ENCODE measurements around the gene VPS11.
"Not testable (repeated sequence)": the region's sequence is repeated elsewhere in the genome, so short reads cannot be mapped to it uniquely, and the experiment has no call there.

Gene VPS11

GRCh38 chr11:119030029-119030328, 37.6 kb upstream of the VPS11 start:
- H3F3A ChIP-seq (ENCODE audit: low read depth), result no peaks in the 10 kb centered on the region
- peaks cover 28% of the 10 kb centered on the region for H3K79me2 ChIP-seq (ENCODE audit: insufficient read depth, low read length)
- H3K4me1 ChIP-seq (ENCODE audit: insufficient read depth, low read length, poor library complexity, severe bottlenecking), result peaks cover 22% of the 10 kb centered on the region
- TF ChIP-seq, protein P1, sequence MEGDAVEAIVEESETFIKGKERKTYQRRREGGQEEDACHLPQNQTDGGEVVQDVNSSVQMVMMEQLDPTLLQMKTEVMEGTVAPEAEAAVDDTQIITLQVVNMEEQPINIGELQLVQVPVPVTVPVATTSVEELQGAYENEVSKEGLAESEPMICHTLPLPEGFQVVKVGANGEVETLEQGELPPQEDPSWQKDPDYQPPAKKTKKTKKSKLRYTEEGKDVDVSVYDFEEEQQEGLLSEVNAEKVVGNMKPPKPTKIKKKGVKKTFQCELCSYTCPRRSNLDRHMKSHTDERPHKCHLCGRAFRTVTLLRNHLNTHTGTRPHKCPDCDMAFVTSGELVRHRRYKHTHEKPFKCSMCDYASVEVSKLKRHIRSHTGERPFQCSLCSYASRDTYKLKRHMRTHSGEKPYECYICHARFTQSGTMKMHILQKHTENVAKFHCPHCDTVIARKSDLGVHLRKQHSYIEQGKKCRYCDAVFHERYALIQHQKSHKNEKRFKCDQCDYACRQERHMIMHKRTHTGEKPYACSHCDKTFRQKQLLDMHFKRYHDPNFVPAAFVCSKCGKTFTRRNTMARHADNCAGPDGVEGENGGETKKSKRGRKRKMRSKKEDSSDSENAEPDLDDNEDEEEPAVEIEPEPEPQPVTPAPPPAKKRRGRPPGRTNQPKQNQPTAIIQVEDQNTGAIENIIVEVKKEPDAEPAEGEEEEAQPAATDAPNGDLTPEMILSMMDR (conservative IDR thresholded peaks at IDR 0.05; ENCODE audit: low read length), result no peak
- no peak for TF ChIP-seq EZH2phosphoT487 (IDR thresholded peaks at IDR 0.05; ENCODE audit: borderline replicate concordance)
- peak overlapping the region; percentile 89 for H3K9ac ChIP-seq (ENCODE audit: low read depth, low read length, poor library complexity, severe bottlenecking)
- H3K9me2 ChIP-seq (replicated peaks; ENCODE audit: low read depth, low read length), result no peaks in the 10 kb centered on the region
- H3K4me2 ChIP-seq (ENCODE audit: low read depth, low read length, poor library complexity, severe bottlenecking), result peak overlapping the region; percentile 85
- peak overlapping the region; percentile 93 for H3K4me3 ChIP-seq (ENCODE audit: low read length, poor library complexity, severe bottlenecking)
- peaks cover 5% of the 10 kb centered on the region; the same call in 1 of the 2 replicates for H3K36me3 ChIP-seq (ENCODE audit: insufficient read depth, low read length)
- H2AFZ ChIP-seq (ENCODE audit: low read length), result peak overlapping the region; percentile 100
- no peaks in the 10 kb centered on the region for H4K20me1 ChIP-seq (ENCODE audit: insufficient read depth, low read length, poor library complexity, severe bottlenecking)
- H3K27me3 ChIP-seq (ENCODE audit: insufficient read depth, low read length, poor library complexity, severe bottlenecking), result no peaks in the 10 kb centered on the region
- no peaks in the 10 kb centered on the region for H3K9me3 ChIP-seq (ENCODE audit: insufficient read depth, low read depth, low read length)

- peaks cover under 1% of the 10 kb centered on the region; the same call in 1 of the 2 replicates for H3K36me3 ChIP-seq (ENCODE audit: insufficient read depth, low read length)
- H3K4me2 ChIP-seq (ENCODE audit: low read depth, low read length, poor library complexity, severe bottlenecking), result peak within 1 kb of the TSS; percentile 85
- TF ChIP-seq, protein P1 (conservative IDR thresholded peaks at IDR 0.05; ENCODE audit: low read length), result no peak
- no peak for TF ChIP-seq EZH2phosphoT487 (IDR thresholded peaks at IDR 0.05; ENCODE audit: borderline replicate concordance)
- no peaks in the 10 kb centered on the region for H3K9me3 ChIP-seq (ENCODE audit: insufficient read depth, low read depth, low read length)
- H3K4me1 ChIP-seq (ENCODE audit: insufficient read depth, low read length, poor library complexity, severe bottlenecking), result peaks cover 22% of the 10 kb centered on the region
- peak within 1 kb of the TSS; percentile 89 for H3K9ac ChIP-seq (ENCODE audit: low read depth, low read length, poor library complexity, severe bottlenecking)
- no peaks in the 10 kb centered on the region for H3K9me2 ChIP-seq (replicated peaks; ENCODE audit: low read depth, low read length)
- peak within 1 kb of the TSS; percentile 100 for H2AFZ ChIP-seq (ENCODE audit: low read length)
- H3K79me2 ChIP-seq (ENCODE audit: insufficient read depth, low read length), result peaks cover 28% of the 10 kb centered on the region
- peak within 1 kb of the TSS; percentile 93 for H3K4me3 ChIP-seq (ENCODE audit: low read length, poor library complexity, severe bottlenecking)
- no peaks in the 10 kb centered on the region for H3F3A ChIP-seq (ENCODE audit: low read depth)
- no peaks in the 10 kb centered on the region for H3K27me3 ChIP-seq (ENCODE audit: insufficient read depth, low read length, poor library complexity, severe bottlenecking)
- H4K20me1 ChIP-seq (ENCODE audit: insufficient read depth, low read length, poor library complexity, severe bottlenecking), result no peaks in the 10 kb centered on the region
These were observed 37.1 kb upstream of the VPS11 start, which contains the start of gene SLC37A4 for GRCh38 chr11:119030329-119031047. Gene SLC37A4 (minus strand): TSS chr11:119030877.

- Histone ChIP-seq H3K4me2 (ENCODE audit: low read depth, low read length, poor library complexity, severe bottlenecking) (no peak overlapping the region), H3K4me3 (ENCODE audit: low read length, poor library complexity, severe bottlenecking) (no peak overlapping the region), H2AFZ (ENCODE audit: low read length) (peak overlapping the region; percentile 37; the same call in 1 of the 2 replicates), H3K9ac (ENCODE audit: low read depth, low read length, poor library complexity, severe bottlenecking) (no peak overlapping the region), H4K20me1 (ENCODE audit: insufficient read depth, low read length, poor library complexity, severe bottlenecking) (no peaks in the 10 kb centered on the region), H3K27me3 (ENCODE audit: insufficient read depth, low read length, poor library complexity, severe bottlenecking) (no peaks in the 10 kb centered on the region), H3K4me1 (ENCODE audit: insufficient read depth, low read length, poor library complexity, severe bottlenecking) (peaks cover 22% of the 10 kb centered on the region), H3K9me2 (replicated peaks; ENCODE audit: low read depth, low read length) (no peaks in the 10 kb centered on the region), H3K36me3 (ENCODE audit: insufficient read depth, low read length) (no peaks in the 10 kb centered on the region), H3K9me3 (ENCODE audit: insufficient read depth, low read depth, low read length) (no peaks in the 10 kb centered on the region), H3F3A (ENCODE audit: low read depth) (no peaks in the 10 kb centered on the region), H3K79me2 (ENCODE audit: insufficient read depth, low read length) (peaks cover 28% of the 10 kb centered on the region)
- TF ChIP-seq, protein P1 (conservative IDR thresholded peaks at IDR 0.05; ENCODE audit: low read length), result no peak
- no peak for TF ChIP-seq EZH2phosphoT487 (IDR thresholded peaks at IDR 0.05; ENCODE audit: borderline replicate concordance)
These were observed 35.7 kb upstream of the VPS11 start for GRCh38 chr11:119031912-119032280.

GRCh38 chr11:119033421-119033820, 34.2 kb upstream of the VPS11 start:
- H3K9me2 ChIP-seq (replicated peaks; ENCODE audit: low read depth, low read length); H3F3A ChIP-seq (ENCODE audit: low read depth); H3K36me3 ChIP-seq (ENCODE audit: insufficient read depth, low read length); H2AFZ ChIP-seq (ENCODE audit: low read length); H3K9me3 ChIP-seq (ENCODE audit: insufficient read depth, low read depth, low read length); H3K27me3 ChIP-seq (ENCODE audit: insufficient read depth, low read length, poor library complexity, severe bottlenecking); H3K4me2 ChIP-seq (ENCODE audit: low read depth, low read length, poor library complexity, severe bottlenecking); H4K20me1 ChIP-seq (ENCODE audit: insufficient read depth, low read length, poor library complexity, severe bottlenecking); H3K4me3 ChIP-seq (ENCODE audit: low read length, poor library complexity, severe bottlenecking); H3K9ac ChIP-seq (ENCODE audit: low read depth, low read length, poor library complexity, severe bottlenecking): not testable (repeated sequence)
- H3K79me2 ChIP-seq (ENCODE audit: insufficient read depth, low read length), result peaks cover 23% of the 10 kb centered on the region
- peaks cover 17% of the 10 kb centered on the region for H3K4me1 ChIP-seq (ENCODE audit: insufficient read depth, low read length, poor library complexity, severe bottlenecking)
